CD4-positive, alpha-beta T cell treated with Interleukin-1 beta for 1 hour (primary cell): ENCODE results near the gene CIITA.
"Not testable (repeated sequence)": the region's sequence is repeated elsewhere in the genome, so short reads cannot be mapped to it uniquely, and the experiment has no call there.

ENCODE experiments used
- DNase-seq, 2 donors: peaks; one replicate each; pipeline ENCODE4 v3.0.0-alpha.2; 2020 to 2022

Gene CIITA

DNA sequence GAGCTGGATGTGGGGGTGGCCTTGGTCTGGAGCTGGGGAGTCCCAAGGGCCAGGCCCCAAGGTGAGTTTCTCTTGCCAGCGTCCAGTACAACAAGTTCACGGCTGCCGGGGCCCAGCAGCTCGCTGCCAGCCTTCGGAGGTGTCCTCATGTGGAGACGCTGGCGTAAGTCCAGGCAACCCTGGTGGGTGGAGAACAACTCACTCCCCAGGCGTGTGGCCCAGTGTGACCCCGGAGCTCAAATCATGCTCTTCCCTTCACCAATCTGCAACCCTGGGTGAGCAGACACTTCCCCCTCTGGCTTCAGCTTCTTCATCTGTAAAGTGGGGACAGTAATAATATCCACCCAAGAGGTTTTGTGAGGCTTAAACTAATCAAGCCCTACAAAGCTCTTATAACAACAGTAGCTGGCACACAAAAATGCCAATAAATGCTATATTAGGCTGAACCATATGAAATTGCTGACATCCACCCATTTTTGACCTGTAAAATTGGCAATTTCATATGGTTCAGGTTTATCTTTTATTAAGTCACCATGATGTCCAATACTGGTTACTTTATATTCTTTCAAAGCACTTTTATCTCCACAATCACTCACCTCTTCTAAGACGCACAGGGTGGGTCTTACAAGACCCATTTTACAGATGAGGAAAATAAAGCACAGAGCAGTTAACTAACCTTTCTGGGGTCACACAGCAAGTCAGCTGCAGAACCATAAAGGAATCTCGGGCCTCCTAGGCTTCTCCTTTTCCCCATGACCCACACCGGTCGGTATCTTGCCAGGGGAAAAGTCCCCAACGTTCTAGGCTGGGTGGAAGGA is 45.5 kb downstream of the CIITA start:
- no peak for DNase-seq

DNA sequence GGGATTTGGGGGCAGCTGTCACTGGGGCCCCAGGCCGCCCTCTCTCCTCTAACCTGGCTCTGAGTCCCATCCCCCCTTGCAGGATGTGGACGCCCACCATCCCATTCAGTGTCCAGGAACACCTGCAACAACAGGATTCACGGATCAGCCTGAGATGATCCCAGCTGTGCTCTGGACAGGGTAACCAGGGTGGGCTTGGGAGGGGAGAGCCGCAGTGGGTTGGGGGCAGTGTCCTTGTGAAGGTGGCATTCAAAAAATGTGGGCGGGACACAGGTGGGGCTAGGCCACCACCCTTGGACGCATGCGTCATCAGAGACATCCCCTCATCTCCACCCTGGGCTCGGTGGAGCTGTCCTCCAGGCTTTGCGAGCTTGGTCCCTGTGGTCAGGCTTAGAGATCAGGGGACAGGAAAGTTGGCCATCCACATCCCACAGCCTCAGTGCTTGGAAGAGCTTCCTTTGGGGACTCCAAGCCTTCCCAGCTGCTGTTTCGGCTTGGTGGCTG is 46.2 kb downstream of the CIITA start:
- DNase-seq: no peak

DNA sequence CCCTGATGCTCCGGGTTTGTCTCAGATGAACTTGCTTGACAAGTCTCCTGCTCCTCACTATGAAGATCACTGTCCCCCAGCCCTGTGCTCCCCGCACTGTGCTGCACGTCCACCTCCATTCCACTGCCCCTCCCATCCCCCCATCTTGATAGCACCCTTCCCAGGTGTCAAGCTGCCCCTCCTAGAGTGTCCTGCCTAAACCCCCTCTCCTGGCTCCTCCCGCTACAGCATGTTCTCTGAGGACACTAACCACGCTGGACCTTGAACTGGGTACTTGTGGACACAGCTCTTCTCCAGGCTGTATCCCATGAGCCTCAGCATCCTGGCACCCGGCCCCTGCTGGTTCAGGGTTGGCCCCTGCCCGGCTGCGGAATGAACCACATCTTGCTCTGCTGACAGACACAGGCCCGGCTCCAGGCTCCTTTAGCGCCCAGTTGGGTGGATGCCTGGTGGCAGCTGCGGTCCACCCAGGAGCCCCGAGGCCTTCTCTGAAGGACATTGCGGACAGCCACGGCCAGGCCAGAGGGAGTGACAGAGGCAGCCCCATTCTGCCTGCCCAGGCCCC is 46.7 kb downstream of the CIITA start:
- DNase-seq: no peak

DNA sequence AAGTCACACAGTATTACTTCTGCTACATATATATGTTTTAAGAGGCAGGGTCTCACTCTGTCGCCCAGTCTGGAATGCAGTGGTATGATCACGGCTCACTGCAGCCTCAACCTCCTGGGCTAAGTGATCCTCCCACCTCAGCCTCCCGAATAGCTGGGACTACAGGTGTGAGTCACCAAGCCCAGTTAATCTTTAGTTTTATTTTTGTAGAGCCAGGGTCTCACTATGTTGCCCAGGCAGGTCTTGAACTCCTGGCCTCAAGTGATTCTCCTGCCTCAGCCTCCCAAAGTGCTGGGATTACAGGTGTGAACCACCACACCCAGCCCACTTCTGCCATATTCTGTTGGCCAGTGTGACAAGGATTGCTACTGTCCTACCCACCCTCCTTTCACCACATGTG is 48.3 kb downstream of the CIITA start:
- not testable (repeated sequence) for DNase-seq

DNA sequence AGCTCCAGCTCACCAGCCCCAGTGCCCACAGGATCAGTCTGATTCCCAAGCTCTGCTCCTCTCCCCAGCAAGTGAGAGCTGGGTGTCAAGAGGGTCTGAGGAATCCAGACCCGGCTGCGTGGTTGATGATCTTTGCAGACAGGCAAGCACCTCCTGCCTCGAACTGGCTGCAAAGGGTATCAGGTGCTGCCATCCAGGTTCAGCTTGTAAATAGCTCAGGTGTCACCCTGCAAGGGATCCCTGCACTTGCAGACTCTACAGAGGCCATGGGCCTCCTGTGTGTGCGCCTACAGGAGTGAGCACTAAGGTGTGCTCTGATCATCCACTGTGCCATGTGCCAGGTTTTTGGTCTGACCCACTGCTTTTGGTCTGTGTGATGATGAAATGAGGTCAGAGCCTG is 49.1 kb downstream of the CIITA start:
- no peak for DNase-seq

DNA sequence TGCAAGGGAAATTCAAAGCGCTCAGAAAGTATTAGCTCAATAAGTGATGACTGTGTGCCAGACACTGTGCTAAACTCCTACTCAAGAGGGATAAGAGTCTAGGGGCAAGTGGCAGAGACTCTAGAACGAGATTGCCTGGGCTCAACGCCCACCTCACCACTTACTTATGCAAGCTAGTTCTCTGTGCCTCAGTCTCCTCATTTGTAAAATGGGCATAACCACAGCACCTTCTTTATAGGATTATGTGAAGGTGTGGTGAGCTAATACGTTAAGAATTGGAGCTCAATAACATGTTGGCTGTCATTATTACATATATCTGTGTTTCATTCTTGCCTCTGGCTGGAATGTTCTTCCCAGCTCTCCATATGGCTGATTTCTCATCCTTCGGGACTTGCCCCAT is 49.9 kb downstream of the CIITA start:
- no peak for DNase-seq

DNA sequence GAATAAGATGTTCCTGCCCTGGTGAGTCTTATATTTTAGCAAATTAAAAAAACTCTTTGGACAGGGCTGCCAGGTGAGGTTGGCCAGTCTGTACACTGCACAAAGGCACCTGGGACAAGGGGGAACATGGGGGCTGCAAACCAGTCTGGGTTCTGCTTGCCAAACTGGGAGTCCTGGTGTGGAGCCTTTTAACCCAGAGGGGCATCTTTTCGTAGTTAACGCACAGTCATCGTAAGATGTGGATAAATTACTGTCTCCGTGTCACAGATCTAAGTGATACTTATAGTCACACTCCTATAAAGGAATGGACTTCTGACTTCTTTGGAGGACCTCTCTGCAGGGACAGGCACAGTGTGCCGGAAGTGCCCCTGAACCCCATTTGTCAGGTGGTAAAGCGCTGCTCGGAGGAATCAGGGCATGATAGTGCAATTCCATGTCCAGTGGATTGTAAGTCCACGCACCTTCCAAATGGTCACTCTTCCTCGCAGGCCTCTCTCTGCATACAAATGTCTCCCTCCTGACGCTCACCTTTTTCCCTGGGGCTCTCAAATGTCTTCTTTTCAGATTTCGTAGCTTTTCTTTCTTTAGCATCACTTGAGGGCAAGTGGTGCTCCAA is 50.6 kb downstream of the CIITA start:
- no peak for DNase-seq

DNA sequence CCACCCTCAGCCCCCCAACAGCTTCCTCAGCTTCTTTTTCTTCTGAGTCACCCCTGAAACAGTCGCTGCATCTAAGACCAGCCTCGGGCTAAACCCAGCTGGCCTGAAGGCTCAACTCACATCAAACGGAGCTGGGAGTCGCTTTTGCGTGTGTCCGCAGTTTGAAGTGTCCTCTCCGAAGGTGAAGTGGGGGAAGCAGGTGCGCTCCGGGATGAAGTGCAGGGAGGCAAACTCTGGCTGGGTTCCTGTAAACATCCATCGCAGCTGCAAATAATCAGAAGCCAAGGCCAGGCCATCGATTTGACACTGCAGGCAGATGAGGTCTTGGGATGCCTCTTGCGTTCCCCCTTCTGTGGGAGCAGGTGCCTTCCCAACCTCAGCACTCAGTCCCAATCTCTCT is 52.1 kb downstream of the CIITA start:
- DNase-seq: not testable (repeated sequence)

DNA sequence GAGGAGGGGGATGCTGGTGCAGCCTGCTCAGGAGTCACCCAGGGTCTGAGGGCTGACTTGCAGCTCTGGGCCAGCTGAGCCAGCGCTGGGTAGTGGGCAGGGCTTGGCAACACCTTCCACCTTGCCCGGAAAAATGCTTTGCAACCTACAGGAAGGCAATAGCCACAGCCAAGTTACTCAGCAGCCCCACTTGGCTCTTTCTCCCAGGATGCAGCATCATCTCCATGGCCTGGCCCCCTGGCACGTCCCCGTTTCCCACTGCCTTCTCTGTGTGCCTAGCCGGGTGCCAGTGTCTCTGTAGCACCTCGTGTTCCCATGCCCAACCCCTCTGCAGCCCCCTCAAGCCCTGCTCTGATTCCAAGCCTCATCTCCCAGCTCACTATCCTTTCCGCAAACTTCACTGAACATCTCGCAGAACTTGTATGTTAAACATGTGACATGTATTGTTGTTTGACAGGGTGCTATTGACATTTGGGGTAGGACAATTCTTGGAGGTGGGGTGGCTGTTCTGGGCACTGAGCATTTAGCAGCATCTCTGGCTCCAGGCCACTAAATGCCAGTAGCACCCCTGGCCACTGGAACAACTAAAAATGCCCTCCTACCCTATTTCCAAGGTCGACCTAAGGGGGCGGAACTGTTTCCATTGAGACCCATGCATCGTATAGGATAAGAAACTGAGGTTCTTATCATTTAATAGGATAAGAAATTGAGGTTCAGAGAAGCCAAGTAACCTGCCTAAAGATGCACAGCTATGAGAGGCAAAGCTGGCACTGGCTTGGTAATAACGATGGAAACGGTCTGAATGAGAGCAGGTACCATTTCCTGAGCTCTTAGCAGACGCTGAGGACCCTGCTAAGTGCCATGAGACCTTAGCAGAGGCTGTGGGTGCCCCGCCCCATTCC is 53.1 kb downstream of the CIITA start:
- no peak for DNase-seq

DNA sequence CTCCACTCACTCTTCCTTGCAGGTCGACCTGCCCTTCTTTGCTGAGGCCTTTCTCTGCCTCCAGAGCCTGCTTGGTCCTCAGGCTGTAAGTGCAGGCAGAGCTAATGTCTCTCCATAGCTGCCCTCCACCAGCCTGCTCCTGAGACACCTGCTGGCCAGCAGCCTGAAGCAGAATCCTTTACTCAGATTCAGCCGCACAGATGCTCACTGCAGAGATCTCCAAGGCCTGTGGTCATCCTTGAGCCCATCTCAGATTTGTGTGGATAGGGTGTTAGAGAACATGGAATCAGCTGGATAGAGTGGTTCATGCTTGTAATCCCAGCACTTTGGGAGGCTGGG is 53.7 kb downstream of the CIITA start:
- DNase-seq: no peak

DNA sequence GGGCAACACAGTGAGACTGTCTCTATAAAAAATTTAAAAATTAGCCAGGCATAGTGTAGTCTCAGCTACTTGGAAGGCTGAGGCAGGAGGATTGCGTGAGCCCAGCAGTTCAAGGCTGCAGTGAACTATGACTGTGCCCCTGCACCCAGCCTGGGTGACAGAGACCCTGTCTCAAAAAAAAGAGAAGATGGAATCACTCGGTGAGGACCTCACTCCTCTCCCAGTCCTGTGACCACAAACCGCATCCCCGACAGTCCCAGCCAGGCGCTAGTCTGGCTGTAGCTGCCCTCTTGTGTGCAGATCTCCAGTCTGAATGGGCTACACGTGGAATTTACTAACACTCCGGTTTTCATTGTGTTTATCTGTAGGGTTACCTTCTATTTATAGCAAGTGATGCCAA is 54.1 kb downstream of the CIITA start:
- no peak for DNase-seq

DNA sequence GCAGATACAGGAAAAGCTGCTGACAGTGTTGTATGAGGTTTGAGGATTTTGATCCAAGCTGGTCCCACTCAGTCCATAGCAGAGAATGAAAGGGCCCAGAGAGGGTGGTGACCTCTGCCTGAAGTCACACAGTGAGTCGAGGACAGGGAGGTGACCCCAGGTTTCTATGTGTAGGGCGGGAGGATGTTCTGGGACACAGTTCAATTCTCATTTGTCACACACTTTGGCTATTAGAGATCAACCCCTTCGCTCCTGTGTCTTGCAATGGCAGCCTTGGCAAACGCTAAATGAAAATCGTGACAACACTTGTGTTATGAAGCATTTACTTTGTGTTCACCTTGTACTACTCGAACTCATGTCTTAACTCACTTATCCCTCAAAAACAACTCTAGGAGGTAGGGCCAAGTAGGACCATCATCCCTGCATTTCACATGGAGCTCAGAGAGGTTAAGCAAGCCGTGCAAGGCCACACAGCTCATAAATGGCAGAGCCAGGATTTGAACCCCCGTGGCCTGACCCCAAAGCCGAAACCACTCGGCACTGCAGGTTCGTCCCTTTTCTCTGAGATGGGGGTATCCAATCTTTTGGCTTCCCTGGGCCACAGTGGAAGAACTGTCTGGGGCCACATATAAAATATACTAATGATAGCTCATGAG is 55.1 kb downstream of the CIITA start:
- DNase-seq: no peak

DNA sequence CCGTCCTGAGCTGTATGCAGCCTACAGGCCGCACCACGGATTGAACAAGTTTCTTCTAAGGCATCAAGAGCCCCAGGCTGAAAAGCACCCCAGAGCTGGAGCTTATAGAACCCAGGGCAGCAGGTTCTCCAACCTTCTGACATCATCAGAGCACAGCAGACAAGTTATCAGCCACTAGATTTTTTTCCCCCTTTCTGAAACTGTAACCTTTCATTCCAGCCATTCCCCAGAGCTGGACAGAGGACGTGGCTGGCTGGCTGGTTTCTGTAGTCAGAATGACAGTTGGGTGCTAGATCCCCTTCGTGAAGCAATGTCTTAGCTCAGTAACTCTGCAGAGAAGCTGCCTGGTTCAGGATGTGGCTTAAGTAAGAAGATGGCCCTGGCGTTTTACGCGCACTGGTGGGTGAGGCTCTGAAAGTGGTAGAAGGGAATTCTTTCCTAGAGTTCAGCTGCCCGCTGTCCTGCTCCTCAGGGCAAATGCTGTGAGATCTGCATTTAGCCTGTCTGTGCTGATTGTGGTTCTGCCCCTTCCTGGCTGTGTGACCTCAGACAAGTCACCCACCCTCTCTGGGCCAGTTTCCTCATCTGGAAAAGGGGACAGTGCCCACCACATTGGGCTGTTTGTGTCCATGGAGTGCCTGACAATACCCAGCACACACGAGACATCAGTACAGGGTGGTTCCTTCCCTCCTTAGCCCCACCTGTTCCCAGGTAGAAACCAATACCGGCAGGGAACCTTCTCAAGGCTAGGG is 56.1 kb downstream of the CIITA start:
- DNase-seq: no peak

DNA sequence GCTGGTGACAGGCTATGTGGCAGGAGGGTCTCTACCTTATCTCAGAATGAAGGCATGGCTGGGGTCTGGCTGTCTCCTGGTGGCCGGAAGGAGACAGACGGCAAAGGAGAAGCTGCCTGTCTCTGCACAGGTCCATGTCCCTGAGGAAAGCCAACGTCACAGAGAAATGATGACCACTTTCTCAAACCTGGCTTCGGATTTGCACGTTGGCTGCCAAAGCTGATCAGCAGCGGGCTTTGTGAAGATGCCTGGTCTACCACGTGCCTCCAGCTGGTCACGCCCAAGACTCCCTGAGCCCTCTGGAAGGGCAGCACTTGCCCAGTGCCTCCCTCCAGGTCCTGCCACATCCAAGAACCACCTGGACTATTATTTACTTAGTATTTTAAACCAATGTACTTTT is 56.9 kb downstream of the CIITA start:
- DNase-seq: no peak

DNA sequence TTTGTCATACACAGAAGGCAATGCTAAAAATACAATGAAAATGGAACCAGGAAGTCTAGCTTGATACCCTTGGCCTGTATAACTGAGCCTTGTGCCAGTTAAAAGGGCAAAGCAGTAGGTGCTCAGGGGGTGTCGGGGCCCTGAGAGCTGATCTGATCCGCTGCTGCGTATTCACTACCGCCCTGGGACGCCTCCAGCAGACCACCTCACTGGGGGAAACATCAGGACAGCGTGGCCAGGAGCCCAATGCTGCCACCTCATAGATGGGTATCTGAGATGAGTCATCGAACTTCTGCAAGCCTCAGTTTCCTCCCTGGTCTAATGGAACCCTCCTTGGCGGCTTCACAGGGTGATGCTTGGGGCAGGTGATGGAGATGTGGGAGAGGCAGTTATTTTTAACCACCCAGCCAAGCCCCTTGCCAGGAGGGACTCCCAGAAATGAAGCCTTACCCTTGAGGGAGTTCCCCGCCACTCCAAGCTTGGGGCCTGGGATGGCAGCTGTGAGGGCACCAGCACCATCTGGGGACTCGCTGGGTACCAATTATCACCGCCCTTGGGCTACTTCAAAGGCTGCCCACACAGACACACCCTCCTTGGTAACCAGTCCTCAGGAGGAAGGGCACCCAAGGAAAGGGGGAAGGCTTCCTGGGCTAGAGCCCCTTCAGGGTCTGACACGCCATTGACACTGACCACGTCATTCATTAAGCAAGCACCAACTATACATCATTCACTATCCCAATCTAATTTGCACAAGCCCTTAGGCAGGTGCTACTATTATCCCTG is 57.5 kb downstream of the CIITA start:
- no peak for DNase-seq

DNA sequence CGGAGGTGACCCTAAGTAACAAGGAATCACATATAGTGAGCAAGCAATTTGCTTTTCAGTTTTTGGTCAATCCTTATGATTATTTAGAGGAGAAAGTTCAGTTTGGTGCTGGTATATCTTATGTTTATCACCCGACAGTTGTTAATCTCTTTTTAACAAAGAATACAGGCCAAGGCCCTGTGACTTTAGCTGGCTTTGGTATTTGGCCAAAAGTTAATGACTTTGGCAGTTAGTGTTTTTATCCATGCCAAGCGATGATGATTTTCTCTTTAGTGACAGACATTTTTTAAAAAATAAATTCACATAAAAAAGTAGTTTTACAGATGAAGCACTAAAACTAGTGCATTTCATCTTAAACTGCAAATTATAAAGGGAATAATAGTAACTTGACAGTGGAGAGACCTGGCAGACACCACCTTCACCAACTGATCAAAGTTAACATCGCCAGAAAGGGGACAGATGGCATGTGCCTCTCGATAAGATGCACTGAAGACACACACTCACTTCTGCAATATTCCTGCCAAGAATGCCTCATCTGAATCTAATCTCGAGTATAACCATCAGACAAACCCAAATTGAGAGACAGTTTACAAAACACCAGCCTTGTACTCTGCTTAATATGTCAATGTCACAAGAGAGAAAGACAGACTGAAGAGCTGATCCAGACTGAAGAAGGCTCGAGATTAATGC is 58.4 kb downstream of the CIITA start:
- DNase-seq: no peak

DNA sequence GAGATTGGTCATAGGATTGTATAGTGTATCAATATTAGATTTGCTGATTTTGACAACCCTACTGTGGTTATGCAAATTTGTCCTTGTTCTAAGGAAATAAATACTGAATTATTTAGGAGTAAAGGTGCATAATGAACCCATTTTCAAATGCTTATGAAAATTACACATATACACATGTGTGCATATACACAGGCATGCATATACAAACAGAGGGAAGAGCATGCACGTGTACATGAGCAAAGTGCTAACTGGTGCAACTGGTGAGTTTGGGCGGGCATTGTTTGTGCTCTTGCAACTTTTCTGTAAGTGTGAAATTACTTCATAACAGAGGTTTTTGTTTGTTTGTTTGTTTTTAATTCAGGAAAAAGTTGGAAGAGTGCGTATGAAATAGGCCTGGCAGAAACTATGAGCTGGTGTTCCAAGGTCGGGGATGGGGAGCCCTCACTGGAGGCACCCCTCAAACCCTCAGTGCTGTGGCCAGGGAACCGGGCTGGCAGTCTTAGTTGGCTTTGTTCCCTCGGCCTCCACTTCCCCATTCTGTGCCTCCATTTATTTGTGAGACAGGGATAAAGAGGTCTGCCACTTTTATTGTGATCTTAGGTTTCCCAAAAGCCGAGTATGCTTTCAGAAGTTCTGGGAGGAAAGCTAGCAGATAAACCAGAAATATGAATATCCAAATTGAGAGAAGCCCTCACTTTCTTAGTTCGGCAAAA is 59.4 kb downstream of the CIITA start:
- no peak for DNase-seq

DNA sequence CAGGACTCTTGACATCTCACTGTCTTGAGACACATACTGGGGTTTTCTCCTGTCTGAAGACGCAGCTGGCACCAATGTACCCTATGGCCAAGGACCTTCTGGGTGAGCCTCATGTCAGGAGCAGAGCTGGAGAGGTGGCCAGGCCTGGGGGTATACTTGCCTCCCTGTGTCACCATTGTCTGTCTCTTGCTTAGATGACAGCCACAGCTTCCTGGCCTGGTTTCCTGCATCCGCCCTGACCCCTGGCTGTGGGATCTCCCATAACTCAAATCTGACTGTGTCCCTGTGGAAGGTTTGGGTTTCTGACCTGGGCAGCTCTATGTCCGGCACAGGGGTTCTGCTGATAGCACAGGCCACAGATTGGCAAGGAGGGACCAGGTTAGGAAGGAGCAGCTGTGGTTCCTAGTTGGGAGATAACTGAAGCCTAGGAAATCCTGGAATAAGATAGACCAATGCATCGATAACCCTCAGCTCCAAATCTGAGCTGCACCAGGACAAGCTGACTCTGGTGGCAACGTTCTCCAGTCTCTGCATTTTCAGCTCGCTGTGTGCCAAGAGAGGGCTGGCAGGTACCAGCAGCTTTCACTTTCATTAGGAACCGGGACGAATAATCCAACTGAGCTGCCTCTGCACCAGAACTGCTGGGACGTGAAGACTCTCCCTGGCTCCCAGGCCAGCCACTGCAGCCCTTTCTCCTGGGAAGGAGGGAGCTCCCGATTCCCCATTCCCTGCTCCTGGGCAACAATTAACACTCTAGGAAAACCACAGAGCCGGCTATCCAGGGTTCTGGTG is 60.3 kb downstream of the CIITA start:
- DNase-seq: no peak

DNA sequence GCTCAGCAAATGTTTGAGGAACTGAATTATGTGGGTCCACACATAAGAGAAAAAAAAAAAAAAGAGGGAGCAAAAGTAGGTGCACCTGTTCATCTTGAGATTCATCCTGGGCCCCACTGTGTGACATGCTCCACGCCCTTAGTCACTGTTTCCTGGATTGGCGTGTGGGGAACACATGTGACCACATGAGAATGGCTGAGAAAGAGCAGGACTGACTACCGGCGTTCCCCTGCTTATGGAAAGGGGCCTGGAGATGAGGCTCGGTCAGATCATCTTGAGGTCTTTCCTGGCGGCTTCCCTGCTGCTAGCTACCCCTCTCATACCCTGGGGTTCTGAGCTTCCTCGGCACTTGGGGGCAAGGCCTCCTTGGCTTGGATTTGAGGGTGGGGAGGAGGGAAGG is 61.3 kb downstream of the CIITA start:
- DNase-seq: no peak
